AML-193 (cell line): Measurements from ENCODE around the gene OR4D2.
A peak's percentile ranks its signal among the peaks of the same experiment; 100 is the strongest.

Experiments
- DNase-seq, 2 experiments: peaks; one replicate each; lab custom pipeline; 2025; lab: John Stamatoyannopoulos, UW

The OR4D2 gene

DNA sequence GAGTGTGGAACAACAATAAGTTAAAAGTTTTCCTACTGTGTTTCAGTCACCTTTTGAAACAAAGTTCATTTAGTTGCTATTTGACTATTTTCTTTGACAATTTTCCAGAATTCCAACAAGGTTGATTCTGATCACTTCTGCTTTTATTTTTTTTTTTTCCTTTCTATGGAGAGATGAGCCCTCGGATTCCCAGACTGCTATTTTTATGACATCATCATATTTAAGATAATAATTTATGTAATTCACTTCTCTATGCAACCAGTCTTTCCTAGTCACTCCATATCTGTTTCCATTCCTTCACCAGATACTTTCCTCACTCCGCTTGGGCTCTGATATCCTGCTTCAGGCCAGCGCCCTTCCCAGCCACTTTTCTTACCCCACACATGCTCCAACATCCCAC lies 8.1 kb downstream of the OR4D2 start:
- no peak for DNase-seq

- DNase-seq, result peak in 1 of 2 experiments; percentile 27
These were observed 9.4 kb downstream of the OR4D2 start for GRCh38 chr17:58176200-58176599.

GRCh38 chr17:58181796-58182195 lies 15.0 kb downstream of the OR4D2 start:
- DNase-seq, result no peak

DNA sequence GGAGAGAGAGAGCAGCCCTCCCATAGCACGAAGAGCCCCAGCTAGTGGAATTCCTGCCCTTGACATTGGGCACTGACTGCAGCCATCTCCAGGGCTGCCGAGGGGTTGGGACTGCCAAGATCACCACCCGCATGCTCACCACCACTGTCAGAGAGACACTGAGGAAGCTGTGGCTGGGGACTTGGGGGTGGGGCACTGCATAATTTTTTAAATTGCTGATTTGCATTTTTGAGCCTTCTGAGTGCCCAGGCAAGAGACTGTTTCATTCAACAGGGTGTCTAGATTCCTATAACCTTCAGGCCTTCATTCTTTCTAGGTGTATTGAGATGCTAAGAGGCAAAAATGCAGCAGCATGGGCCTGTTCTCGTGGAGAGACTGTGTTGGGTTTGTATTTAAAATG lies 16.7 kb downstream of the OR4D2 start:
- no peak for DNase-seq

DNA sequence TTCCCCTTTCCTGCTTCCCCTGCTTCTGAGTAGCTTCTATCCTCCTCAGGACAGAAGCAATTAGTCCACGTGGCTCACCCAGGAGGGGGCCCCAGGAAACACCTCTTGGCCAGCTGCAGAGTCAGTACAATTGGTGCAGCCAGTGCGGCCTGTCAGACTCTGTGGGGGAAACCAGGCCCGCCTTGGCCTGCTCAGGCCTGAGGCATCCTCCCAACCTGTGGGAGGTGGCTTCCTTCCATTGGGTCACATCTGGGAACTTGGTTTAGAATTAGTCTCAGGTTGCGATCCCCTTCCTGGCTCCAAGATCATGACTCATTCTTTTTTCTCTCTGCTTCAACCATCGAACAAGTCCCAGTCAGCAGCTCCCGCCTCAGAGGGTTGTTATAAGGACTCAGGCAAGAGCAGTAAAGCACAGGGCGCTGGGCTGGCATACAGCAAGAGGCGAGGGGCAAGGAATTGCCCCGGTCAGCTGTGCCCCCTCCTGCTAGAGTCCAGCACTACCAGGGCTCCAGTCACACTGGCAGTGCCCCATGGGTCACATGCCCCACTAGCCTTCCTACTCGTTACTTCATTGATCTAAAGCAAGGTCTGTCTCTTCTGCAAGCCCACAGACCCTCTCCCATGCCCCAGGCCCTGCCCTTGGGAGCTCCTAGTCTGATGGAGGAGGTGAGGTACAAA lies 17.7 kb downstream of the OR4D2 start:
- no peak for DNase-seq

DNA sequence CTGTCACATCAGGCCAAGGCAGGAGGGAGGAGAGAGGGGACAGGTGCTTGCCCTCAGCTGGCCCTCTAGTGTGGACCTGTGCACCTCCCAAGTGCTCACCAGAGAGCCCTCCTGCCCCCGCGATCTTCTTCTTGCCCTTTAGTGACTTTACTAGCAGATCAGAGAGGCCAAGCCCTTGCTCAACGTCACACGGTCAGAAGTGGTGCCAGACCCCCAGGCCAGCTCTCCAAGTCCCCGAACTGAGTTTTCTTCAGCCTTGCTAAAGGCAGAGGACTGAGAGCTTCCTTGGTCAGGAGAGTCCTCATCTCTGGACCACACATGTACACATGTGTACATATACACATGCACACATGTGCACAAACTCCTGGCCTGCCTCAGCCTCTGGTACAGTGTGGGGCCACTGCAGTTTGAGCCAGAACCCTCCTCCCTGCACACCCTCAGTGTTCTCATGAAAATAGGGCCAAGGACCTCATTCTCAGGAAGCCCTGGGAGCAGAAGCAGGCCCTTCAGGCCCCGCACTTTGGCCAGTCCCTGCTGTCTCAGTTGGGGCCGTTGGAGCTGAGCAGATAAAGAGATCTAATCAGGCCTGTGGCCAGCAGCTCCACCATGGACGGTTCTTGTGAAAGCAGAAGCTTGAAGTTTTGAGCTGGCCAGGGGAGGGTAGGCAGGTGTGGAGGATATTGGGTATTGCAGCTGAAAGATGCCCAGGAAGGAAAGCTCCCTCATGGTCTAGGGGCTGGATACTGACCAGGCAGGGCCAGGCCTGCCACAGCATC lies 18.4 kb downstream of the OR4D2 start:
- no peak for DNase-seq

GRCh38 chr17:58186591-58186990 lies 19.8 kb downstream of the OR4D2 start:
- DNase-seq, result no peak

GRCh38 chr17:58187063-58187462 lies 20.3 kb downstream of the OR4D2 start:
- no peak for DNase-seq

- DNase-seq, result no peak
These were observed 20.9 kb downstream of the OR4D2 start for GRCh38 chr17:58187675-58188074.

DNA sequence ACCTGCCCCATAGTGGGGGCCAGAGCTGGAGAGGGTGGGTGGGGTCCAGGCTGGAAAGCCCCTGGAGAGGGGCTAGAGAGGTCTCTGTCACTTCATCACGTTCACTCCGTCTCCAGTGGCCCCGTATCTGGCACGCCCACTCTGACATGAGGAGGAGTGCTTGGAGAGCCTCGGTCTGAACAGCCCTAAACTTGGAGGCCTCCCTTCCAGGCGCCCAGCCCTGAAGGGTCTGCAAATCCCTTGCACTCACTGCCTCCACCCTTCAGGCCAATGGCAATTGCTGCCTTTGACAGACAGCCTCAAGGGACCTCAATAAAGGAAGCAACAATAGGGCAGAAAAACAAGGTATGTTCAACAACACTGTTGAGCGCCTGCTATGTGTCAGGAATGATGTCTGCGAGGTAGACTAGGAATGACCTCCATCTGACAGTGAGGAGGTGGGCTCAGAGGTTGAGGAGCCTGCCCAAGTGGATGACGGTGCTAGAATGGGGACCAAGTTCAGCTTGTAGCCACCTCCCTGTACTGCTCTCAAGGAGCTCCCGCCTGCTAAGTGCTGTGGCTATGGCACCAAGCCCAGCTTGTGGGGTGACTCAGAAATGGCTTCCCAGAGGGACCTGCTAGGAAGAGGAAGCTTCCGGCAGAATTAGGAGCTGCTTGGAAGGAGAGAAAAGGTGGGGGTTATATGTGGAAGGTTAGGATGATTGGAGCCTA lies 22.8 kb downstream of the OR4D2 start:
- peak in 1 of 2 experiments; percentile 38 for DNase-seq

DNA sequence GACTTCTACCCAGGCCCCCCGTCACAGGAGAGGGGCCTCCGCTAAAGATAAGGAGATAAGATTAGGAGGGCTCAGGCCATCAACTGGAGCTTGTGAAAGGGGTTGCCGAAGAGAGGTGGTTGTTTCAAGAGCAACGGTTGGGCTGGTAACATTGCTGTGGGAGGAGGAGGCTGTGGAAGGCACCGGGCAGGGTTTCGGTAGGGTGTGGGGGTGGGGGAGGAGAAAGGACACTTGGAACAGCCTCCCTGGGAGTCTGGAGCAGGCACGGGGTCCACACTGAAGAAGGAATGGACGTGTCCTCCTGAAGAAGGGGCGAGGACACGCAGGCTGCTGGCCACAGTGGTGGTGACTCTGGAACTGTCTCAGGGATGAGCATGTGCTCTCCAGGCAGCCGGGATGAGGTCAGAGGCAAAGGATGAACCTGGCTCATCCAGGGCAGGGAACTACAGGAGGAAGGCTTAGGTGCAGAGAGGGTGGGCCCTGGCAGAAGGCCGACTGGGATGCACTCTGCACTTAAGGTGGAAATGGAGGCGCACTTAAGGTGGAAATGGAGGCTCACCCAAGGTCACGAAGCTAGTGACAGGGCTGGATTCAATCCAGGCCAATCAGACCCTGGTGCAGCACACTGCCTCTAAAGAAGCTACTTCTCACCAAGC lies 24.6 kb downstream of the OR4D2 start:
- no peak for DNase-seq

DNA sequence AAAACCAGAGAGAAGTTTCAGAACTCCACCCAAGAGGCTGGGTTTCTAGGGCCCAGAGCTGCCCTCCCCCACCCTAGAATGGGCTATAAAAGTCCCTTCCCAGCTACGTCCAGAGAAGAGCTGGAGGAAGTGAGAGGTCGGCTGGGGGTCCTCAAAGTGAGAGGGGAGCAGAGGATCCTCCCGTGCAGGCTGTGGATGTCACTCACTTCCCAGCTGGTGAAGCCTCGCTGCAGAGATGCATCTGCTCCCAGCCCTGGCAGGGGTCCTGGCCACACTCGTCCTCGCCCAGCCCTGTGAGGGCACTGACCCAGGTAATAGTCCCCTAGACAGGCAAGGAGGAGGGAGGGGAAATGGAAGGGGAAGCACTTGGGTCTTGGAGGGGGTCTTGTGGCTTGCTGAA lies 25.8 kb downstream of the OR4D2 start, which contains the start of gene EPX:
TSS of gene EPX (plus strand) at position 115 of the 400 bp plus-strand sequence. CDS start at position 236, 121 bp downstream.
- DNase-seq, result no peak

DNA sequence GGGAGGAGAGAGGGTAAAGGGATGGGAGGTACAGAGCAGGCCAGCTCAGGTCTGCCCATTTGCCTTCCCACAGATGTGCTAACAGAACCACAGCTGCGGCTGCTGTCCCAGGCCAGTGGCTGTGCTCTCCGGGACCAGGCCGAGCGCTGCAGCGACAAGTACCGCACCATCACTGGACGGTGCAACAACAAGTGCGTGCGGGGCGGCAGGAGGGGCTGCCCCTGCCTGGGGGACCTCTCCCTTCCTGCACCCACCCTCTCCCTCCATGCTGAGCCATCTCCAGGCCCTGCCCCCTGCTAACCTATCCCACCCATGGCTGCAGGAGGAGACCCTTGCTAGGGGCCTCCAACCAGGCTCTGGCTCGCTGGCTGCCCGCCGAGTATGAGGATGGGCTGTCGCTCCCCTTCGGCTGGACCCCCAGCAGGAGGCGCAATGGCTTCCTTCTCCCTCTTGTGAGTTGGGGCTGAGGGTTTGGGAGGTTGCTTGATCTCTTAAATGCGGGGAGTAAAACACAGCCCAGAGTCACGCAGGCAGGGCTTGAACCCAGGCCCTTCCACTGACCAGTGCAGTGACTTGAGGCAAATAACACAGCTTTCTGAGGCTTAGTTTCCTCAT lies 27.0 kb downstream of the OR4D2 start:
- DNase-seq, result no peak

DNA sequence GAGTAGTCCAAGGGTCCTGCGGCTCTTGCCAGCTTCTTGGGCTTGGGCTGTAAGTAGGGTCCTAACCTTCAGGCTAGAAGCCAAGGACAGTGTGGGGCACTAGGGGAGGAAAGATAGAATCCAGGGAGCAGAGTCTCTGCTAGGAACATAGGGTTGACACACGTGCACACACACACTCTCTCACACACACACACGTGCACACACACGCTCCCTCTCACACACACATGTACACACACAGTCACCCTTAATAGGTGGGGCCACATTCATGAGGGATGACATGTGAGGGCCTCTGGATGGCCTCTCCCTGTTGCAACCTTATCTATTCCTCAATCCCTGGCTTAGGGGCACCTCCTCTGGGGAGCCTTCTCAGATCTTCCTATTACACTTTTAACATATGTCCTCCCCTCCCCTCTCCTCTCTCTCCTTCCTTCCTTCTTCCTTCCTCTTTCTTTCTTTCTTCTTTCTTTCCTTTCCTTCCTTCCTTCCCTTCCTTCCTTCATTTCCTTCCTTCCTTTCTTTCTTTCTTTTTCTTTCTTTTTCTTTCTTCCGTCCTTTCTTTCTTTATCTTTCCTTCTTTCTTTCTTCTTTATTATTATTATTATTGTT lies 28.8 kb downstream of the OR4D2 start:
- DNase-seq, result no peak

DNA sequence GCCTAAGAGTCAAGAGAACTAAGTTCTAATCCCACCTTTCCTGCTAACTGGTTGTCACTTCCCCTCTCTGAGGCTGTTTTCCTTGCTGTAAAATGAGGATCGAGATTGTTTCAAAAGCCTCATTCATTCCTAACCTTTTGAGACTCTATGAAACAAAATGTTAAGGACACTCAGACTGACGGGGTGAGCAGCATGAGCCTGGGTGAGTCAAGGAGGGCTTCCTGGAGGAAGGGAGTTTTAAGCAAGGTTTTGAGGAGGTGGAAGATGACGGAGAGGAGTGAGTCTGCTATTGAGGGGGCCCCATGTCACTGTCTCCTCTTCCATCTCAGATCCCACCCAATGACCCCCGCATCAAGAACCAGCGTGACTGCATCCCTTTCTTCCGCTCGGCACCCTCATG lies 29.8 kb downstream of the OR4D2 start:
- DNase-seq, result no peak

DNA sequence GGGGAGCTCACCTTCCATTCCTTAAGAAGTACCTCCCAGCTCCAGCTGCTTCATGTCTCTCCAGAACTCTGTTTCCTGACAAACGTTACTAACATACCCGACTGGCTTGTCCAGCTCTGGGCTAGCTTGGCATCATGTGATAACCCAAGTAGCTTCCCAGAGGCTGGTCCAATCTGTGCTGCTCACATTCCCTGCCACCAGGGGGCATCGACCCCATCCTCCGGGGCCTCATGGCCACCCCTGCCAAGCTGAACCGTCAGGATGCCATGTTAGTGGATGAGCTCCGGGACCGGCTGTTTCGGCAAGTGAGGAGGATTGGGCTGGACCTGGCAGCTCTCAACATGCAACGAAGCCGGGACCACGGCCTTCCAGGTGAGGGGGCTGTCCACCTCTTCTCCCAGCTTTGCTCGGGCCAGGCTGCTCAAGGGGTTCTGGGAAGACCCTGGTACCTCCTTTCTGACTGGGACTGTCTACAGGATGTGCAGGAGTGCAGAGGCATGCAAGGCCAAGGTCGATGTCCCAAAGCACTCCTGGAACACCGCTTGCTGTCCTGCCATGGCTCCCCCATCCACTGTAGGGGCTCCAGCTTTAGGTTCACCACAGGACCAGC lies 33.3 kb downstream of the OR4D2 start:
- peak; percentile 36 to 59 for DNase-seq

- no peak for DNase-seq
These were observed 36.1 kb downstream of the OR4D2 start for GRCh38 chr17:58202859-58203258.

DNA sequence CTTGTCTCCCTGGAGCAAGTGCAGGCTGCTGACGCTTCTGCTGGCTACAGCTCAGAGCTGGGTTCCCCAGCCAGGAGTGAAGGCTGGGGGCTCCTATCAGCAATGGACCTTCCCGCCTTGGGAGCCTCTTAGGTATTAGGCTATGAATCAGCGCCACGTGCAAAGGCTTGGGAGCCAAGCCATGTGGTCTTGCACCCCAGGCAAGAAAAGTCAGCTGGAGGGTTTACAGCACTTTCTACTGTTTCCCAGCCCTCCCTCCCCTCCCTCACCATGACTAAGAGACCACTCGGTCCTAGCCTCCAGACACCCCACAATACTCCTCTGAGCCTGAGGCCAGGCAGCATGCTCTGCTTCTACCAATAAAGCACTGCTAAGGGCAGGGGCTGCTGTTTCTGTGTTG lies 38.0 kb downstream of the OR4D2 start:
- DNase-seq, result no peak

GRCh38 chr17:58205936-58206335 lies 39.2 kb downstream of the OR4D2 start:
- no peak for DNase-seq

DNA sequence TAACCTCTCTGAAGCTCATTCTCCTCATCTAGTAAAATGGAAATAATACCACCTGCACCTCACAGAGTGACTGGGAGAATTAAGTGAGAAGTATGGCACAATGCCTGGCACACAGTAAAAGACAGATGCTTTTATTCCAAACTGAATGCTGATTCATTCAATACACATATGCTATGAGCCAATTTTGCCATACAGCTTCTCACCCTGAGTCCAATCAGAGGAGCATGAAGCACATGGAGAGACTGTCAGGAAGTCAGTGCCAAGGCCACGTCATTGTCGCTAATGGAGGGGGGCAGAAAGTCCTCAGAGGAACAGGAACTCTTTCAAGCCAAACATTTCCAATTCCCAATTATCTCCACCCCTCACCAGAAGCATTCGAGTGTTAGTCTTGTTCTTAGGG lies 40.7 kb downstream of the OR4D2 start:
- no peak for DNase-seq

DNA sequence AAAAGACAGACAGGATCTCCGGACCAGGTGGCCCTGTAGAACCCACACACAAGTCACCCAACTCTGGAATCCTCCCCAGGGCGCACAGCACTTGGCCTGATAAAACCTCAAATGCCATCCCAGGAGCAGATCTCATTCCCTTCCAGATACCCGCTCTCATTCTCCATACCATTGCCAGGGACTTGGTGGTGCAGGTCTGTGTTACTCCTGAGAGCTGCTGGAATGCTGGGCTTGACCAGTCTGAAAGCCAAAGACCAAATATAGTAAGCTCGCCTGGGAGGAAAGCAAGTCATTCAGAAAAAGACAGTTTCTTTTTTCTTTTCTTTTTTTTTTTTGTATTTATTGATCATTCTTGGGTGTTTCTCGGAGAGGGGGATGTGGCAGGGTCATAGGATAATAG lies 41.6 kb downstream of the OR4D2 start:
- DNase-seq, result no peak
